Prostate gland (tissue), 2 donors: Measurements from ENCODE around the gene B4GALNT1. TPM values are rescaled to one million over a fixed set of nuclear protein-coding genes. Genes with fewer than 3 reads are reported as not detected.

Source experiments
- DNase-seq: peaks from one replicate; pipeline ENCODE4 v3.0.0-alpha.2; 2019; ENCODE audit warnings: low spot score
- H3K27ac ChIP-seq, 2 donors: fragments of 200-600 bp; sonication (generic); 2 replicates each; pipeline ENCODE4 v1.5.1; 2017 to 2019
- H3K27me3 ChIP-seq: fragments of 200-600 bp; sonication (generic); replicated peaks from 2 replicates; pipeline ENCODE4 v1.5.1; 2019; ENCODE audit not compliant: insufficient read depth
- H3K36me3 ChIP-seq, 2 donors: fragments of 200-600 bp; sonication (generic); 1 replicate in 1 of 2; 2 replicates in 1 of 2; pipeline versions ENCODE4 v1.5.1 to v1.8.1; 2017 to 2019
- H3K4me1 ChIP-seq: fragments of 200-600 bp; sonication (generic); replicated peaks from 2 replicates; pipeline ENCODE4 v1.5.1; 2019
- H3K4me3 ChIP-seq, 2 donors: fragments of 200-600 bp; sonication (generic); 2 replicates each; pipeline ENCODE4 v1.5.1; 2017 to 2019
- H3K9me3 ChIP-seq: fragments of 200-600 bp; sonication (generic); 2 replicates; pipeline ENCODE4 v1.5.1; 2017
- POLR2A ChIP-seq: fragments of 450-650 bp; IDR thresholded peaks from one replicate; pipeline ENCODE4 v1.6.1; 2016; ENCODE audit warnings: antibody characterized with exemption, mild to moderate bottlenecking
- POLR2AphosphoS5 ChIP-seq: sonication (generic); formaldehyde crosslinking; IDR thresholded peaks from one replicate; pipeline ENCODE4 v1.6.1; 2017; ENCODE audit warnings: antibody characterized with exemption
- WGBS: methylation state at CpG from one replicate; pipeline ENCODE4 v1.1.5; 2018; 5-methylcytosine and 5-hydroxymethylcytosine counted together
- intact Hi-C: fragments of 100-400 bp; cut with DNase I; formaldehyde crosslinking; loops from one replicate; pipeline ENCODE4 v1.14.2; 2022
- total RNA-seq, 2 donors: library from RNA; depleted of rRNA; stranded (reverse); fragments of >200 nt; gene quantifications; one replicate each; pipeline ENCODE4 v1.1.0, GENCODE V29; 2016
- TF ChIP-seq, protein P1 (sequence below), 4 experiments: fragments of 200-600 bp in 2 of 4; fragments of 450-650 bp in 2 of 4; sonication (generic) in 2 of 4; IDR thresholded peaks; 1 replicate in 3 of 4; 2 replicates in 1 of 4; pipeline ENCODE4 v1.5.1; 2016 to 2019; ENCODE audit warnings: antibody characterized with exemption in 4 of 4, mild to moderate bottlenecking in 2 of 4, moderate library complexity in 2 of 4

The B4GALNT1 gene
- total RNA-seq, 2 donors from 2014 or later, result 2.2 to 6.7 TPM

DNA sequence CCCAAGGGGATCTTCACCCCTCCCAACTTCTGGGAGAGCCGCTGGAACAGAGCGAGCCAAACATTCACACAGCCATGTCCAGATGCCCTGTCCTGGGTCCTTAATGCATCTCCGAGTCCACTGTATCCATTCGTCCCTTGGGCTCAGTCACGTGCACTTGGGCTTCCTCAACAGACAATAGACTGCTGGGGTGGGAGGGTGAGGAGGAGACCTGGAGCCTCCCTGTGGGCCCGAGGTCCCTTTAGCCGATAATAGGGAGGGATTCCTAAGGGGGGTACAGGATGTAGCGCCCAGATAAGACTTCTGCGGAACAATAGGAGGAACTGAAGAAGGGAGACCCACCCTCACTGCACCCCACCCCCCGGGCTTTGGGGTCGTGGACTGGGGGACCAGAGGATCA is 15.1 kb downstream of the B4GALNT1 start:
- no peaks in the 10 kb centered on the region for H3K27me3 ChIP-seq
- H3K36me3 ChIP-seq, result peaks cover 0 to 6% of the 10 kb centered on the region in 2 donors
- H3K4me3 ChIP-seq, result no peak overlapping the region
- WGBS, result 63% methylated on average over 11 of the region's 11 CpGs
- H3K4me1 ChIP-seq, result peaks cover 8% of the 10 kb centered on the region
- H3K9me3 ChIP-seq, result no peaks in the 10 kb centered on the region
- DNase-seq, result no peak
- H3K27ac ChIP-seq, result no peak overlapping the region
- intact Hi-C loops, result no loop called here
- TF ChIP-seq POLR2A (no peak), POLR2AphosphoS5 (no peak)
- TF ChIP-seq, protein P1, sequence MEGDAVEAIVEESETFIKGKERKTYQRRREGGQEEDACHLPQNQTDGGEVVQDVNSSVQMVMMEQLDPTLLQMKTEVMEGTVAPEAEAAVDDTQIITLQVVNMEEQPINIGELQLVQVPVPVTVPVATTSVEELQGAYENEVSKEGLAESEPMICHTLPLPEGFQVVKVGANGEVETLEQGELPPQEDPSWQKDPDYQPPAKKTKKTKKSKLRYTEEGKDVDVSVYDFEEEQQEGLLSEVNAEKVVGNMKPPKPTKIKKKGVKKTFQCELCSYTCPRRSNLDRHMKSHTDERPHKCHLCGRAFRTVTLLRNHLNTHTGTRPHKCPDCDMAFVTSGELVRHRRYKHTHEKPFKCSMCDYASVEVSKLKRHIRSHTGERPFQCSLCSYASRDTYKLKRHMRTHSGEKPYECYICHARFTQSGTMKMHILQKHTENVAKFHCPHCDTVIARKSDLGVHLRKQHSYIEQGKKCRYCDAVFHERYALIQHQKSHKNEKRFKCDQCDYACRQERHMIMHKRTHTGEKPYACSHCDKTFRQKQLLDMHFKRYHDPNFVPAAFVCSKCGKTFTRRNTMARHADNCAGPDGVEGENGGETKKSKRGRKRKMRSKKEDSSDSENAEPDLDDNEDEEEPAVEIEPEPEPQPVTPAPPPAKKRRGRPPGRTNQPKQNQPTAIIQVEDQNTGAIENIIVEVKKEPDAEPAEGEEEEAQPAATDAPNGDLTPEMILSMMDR (IDR thresholded peaks at IDR 0.05), result no peak

DNA sequence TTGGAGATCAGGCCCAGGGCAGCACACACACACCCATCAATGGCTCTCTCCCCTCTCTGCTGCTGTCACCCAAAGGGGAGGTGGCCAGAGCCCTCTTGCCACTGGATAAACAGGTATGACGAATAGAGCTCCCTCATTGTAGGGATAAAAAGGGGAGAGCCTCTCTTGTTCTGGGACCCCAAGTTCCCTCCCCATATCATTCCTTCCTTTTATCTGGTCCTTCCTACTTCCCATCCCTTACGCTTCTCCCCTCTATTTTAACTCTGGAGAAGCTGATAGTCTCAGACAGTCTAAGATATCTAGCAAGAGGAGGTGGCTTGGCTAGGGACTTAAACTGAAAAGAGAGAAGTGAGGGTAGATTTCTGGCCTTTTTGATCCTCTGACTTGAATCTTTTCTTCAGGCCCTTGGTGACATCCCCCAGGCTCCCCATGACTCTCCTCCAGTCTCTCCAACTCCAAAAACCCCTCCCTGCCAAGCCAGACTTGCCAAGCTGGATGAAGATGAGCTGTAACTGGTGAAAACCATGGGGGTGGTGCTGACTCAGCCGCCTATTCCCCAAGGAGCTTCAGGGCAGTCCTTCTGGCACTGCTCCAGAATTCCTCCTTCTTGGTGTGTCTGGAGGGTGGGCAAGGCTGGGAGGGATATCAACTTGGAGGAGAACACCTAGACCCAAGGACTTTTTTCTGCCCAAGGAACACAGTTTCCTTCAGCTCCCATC is 16.5 kb downstream of the B4GALNT1 start:
- H3K4me1 ChIP-seq, result peaks cover 7% of the 10 kb centered on the region
- 74% methylated on average over 3 of the region's 3 CpGs for WGBS
- no peaks in the 10 kb centered on the region for H3K9me3 ChIP-seq
- DNase-seq, result no peak
- TF ChIP-seq, protein P1 (IDR thresholded peaks at IDR 0.05), result no peak
- TF ChIP-seq POLR2A (no peak), POLR2AphosphoS5 (no peak)
- peaks cover 0 to 6% of the 10 kb centered on the region in 2 donors for H3K36me3 ChIP-seq
- intact Hi-C loops, result no loop called here
- no peaks in the 10 kb centered on the region for H3K27me3 ChIP-seq
- H3K4me3 ChIP-seq, result no peak overlapping the region
- no peak overlapping the region for H3K27ac ChIP-seq

DNA sequence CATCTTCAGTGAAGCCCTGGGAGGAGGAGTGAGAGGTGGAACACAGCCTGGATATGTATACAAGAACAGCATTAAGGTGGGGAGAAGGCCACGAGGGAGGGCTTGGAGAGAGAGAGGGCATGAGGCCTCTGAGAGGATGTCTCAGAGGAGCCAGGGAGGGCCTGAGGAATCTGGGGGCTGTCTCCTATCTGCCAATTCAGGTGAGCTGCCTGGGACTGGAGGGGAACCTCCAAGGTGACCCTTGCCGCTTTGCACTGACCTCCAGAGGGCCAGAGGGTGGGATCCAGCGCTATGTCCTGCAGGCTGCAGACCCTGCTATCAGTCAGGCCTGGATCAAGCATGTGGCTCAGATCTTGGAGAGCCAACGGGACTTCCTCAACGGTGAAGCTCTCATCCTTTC is 17.4 kb downstream of the B4GALNT1 start:
- no peak for DNase-seq
- no peaks in the 10 kb centered on the region for H3K9me3 ChIP-seq
- TF ChIP-seq POLR2A (no peak), POLR2AphosphoS5 (no peak)
- TF ChIP-seq, protein P1 (IDR thresholded peaks at IDR 0.05), result no peak
- intact Hi-C loops, result no loop called here
- H3K4me3 ChIP-seq, result no peak overlapping the region
- 86% methylated on average over 5 of the region's 5 CpGs for WGBS
- H3K27me3 ChIP-seq, result no peaks in the 10 kb centered on the region
- H3K27ac ChIP-seq, result no peak overlapping the region
- no peaks in the 10 kb centered on the region for H3K4me1 ChIP-seq
- H3K36me3 ChIP-seq, result peaks cover 0 to 6% of the 10 kb centered on the region in 2 donors

DNA sequence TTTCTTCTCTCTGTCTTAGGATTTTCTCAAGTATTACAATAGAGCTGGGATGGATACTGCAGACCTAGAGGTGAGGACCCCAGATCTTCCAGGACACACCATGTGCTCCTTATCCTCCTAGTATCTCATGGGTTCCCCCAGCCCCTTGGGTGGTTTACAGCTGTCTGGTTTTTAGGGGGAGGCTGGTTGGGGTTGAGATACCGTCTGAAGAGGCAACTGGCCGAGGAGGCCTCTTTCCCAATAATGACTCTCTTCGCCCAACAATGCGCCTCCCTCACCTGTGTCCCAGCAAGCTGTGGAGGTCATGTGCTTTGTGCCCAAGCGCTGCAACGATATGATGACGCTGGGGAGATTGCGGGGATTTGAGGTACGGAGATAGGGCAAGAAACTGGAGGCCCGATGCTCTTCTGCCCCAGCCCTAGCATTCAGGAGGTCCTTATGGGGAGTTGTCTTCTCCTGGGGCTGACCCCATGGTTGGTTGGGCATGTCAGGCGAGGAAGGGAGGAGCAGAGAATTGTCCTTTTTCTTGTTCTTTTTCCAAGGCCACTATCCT is 18.0 kb downstream of the B4GALNT1 start:
- intact Hi-C loops, result no loop called here
- Histone ChIP-seq H3K4me1 (no peaks in the 10 kb centered on the region), H3K27me3 (no peaks in the 10 kb centered on the region), H3K4me3 (no peak overlapping the region), H3K9me3 (no peaks in the 10 kb centered on the region), H3K27ac (no peak overlapping the region), H3K36me3 (peaks cover 0 to 6% of the 10 kb centered on the region in 2 donors)
- DNase-seq, result no peak
- TF ChIP-seq POLR2A (no peak), POLR2AphosphoS5 (no peak)
- TF ChIP-seq, protein P1 (IDR thresholded peaks at IDR 0.05), result no peak
- WGBS, result 81% methylated on average over 11 of the region's 11 CpGs
